A549 (cell line): ENCODE measurements around the gene PI4K2B. TPM values are rescaled to one million over a fixed set of nuclear protein-coding genes. Genes with fewer than 3 reads are reported as not detected.

Experiments used
- ATAC-seq, 2 experiments: fragments of 200-7000 bp in 1 of 2; fragments of >200 bp in 1 of 2; cut with Nextera tagmentation in 1 of 2; cut with Tn5 transposase in 1 of 2; 3 replicates each; pipeline versions ENCODE4 v1.8.0 to v1.9.1; 2018 to 2020; ENCODE audit warnings: mild to moderate bottlenecking in 1 of 2, moderate library complexity in 1 of 2
- CTCF ChIA-PET: fragments of 300-600 bp; sonication (Branson Sonifier 250); formaldehyde crosslinking; extraction: SDS; loops from one replicate; lab custom pipeline; 2021; ENCODE audit warnings: antibody characterized with exemption, inconsistent platforms; lab: Yijun Ruan, JAX
- POLR2A ChIA-PET: fragments of 350-600 bp; formaldehyde crosslinking; extraction: SDS; loops from one replicate; lab custom pipeline; 2021; ENCODE audit warnings: antibody characterized with exemption, inconsistent platforms; lab: Yijun Ruan, JAX
- DNase-seq, 2 experiments: peaks; one replicate each; pipeline versions ENCODE4 v3.0.0 to v3.0.0-alpha.2; 2011 to 2016; ENCODE audit warnings: low read depth in 1 of 2, low spot score in 1 of 2
- FAIRE-seq: peaks from 2 replicates; lab custom pipeline; 2011; peaks lifted over from hg19 to GRCh38; lab: Jason Lieb, UNC
- H3K27ac ChIP-seq, 2 experiments: fragments of >200 bp; sonication (Bioruptor Twin); formaldehyde crosslinking; 3 replicates each; pipeline ENCODE4 v1.5.1; 2016 to 2017
- H3K4me1 ChIP-seq: fragments of >200 bp; sonication (Bioruptor Twin); formaldehyde crosslinking; 3 replicates; pipeline ENCODE4 v1.6.1; 2016
- H3K4me2 ChIP-seq: fragments of >200 bp; sonication (Bioruptor Twin); formaldehyde crosslinking; 3 replicates; pipeline ENCODE4 v1.6.1; 2016
- H3K4me3 ChIP-seq: fragments of >200 bp; sonication (Bioruptor Twin); formaldehyde crosslinking; 3 replicates; pipeline ENCODE4 v1.5.1; 2016
- H3K9me3 ChIP-seq: fragments of >200 bp; sonication (Bioruptor Twin); formaldehyde crosslinking; 3 replicates; pipeline ENCODE4 v1.6.1; 2016
- CBX2 ChIP-seq: fragments of 200-600 bp; sonication (generic); IDR thresholded peaks from 2 replicates; pipeline ENCODE4 v1.6.1; 2016; ENCODE audit warnings: low read depth, mild to moderate bottlenecking, borderline replicate concordance
- CHD2 ChIP-seq: fragments of 150-350 bp; IDR thresholded peaks from 2 replicates; pipeline ENCODE4 v1.6.1; 2014; ENCODE audit warnings: low read length; ENCODE audit not compliant: partially characterized antibody
- GATA3 ChIP-seq: IDR thresholded peaks from 2 replicates; pipeline ENCODE4 v1.6.1; 2012; ENCODE audit warnings: borderline replicate concordance
- HDAC2 ChIP-seq: fragments of 200-600 bp; sonication (generic); IDR thresholded peaks from 2 replicates; pipeline ENCODE4 v1.6.1; 2016
- JUN ChIP-seq, 2 experiments: fragments of >200 bp; sonication (Bioruptor Twin); formaldehyde crosslinking; IDR thresholded peaks; 2 replicates in 1 of 2; 3 replicates in 1 of 2; pipeline ENCODE4 v1.6.1; 2016 to 2017
- JUNB ChIP-seq: fragments of >200 bp; sonication (Bioruptor Twin); formaldehyde crosslinking; IDR thresholded peaks from 2 replicates; pipeline ENCODE4 v1.6.1; 2016
- KDM5A ChIP-seq: fragments of 200-600 bp; sonication (generic); IDR thresholded peaks from 2 replicates; pipeline ENCODE4 v1.6.1; 2016; ENCODE audit warnings: antibody characterized with exemption, mild to moderate bottlenecking
- MYC ChIP-seq: IDR thresholded peaks from 2 replicates; pipeline ENCODE4 v1.6.1; 2012; ENCODE audit warnings: mild to moderate bottlenecking, inconsistent platforms, low read length, improper control_type of control experiment, borderline replicate concordance
- NFE2L2 ChIP-seq: fragments of 150-350 bp; conservative IDR thresholded peaks from 2 replicates; pipeline ENCODE4 v1.6.1; 2014; ENCODE audit warnings: low read length
- NR3C1 ChIP-seq: fragments of >200 bp; sonication (Bioruptor Twin); formaldehyde crosslinking; IDR thresholded peaks from 3 replicates; pipeline ENCODE4 v1.6.1; 2017
- RAD21 ChIP-seq, 2 experiments: fragments of >200 bp in 1 of 2; sonication (Bioruptor Twin) in 1 of 2; formaldehyde crosslinking in 1 of 2; IDR thresholded peaks in 1 of 2; conservative IDR thresholded peaks in 1 of 2; 2 replicates in 1 of 2; 3 replicates in 1 of 2; pipeline ENCODE4 v1.6.1; 2012 to 2018; ENCODE audit warnings: inconsistent platforms in 1 of 2
- RARB ChIP-seq: fragments of 250-450 bp; sonication (Bioruptor Pico); IDR thresholded peaks from 2 replicates; pipeline ENCODE4 v1.8.0; 2021; ENCODE audit warnings: mild to moderate bottlenecking, moderate library complexity
- RCOR1 ChIP-seq: fragments of 150-350 bp; IDR thresholded peaks from 2 replicates; pipeline ENCODE4 v1.6.1; 2014; ENCODE audit warnings: antibody characterized with exemption, low read length, low read depth
- RFX5 ChIP-seq: fragments of 450-650 bp; IDR thresholded peaks from 2 replicates; pipeline ENCODE4 v1.7.1; 2014; ENCODE audit warnings: antibody characterized with exemption, mild to moderate bottlenecking, moderate library complexity
- SMC3 ChIP-seq: fragments of >200 bp; sonication (Bioruptor Twin); formaldehyde crosslinking; IDR thresholded peaks from 3 replicates; pipeline ENCODE4 v1.6.1; 2018; ENCODE audit warnings: inconsistent platforms
- SREBF2 ChIP-seq: fragments of 450-650 bp; IDR thresholded peaks from 2 replicates; pipeline ENCODE4 v1.6.1; 2014; ENCODE audit warnings: mild to moderate bottlenecking, moderate library complexity
- TP53 ChIP-seq: fragments of 250-450 bp; sonication (Bioruptor Pico); IDR thresholded peaks from 2 replicates; pipeline ENCODE4 v1.5.0; 2021; ENCODE audit warnings: mild to moderate bottlenecking, moderate library complexity
- ZC3H11A ChIP-seq: fragments of 450-650 bp; IDR thresholded peaks from 2 replicates; pipeline ENCODE4 v1.6.1; 2014; ENCODE audit warnings: antibody characterized with exemption, mild to moderate bottlenecking
- ZFP36 ChIP-seq: fragments of 450-650 bp; IDR thresholded peaks from 2 replicates; pipeline ENCODE4 v1.6.1; 2014; ENCODE audit warnings: borderline replicate concordance; ENCODE audit not compliant: partially characterized antibody
- WGBS: methylation state at CpG from one replicate; pipeline ENCODE4 v1.1.6; 2017; ENCODE audit errors: missing lambda C conversion rate; 5-methylcytosine and 5-hydroxymethylcytosine counted together
- polyA plus RNA-seq, 4 experiments: library from polyadenylated mRNA; depleted of rRNA in 3 of 4; stranded (reverse); fragments of >200 nt; fragmentation: RNase III in 1 of 4; extraction: RNeasy Plus Mini Kit Qiagen cat#74134 plus additional on column Dnase treatment in 1 of 4; gene quantifications; 2 replicates in 3 of 4; 3 replicates in 1 of 4; pipeline ENCODE4 v1.2.3, GENCODE V29; 2011 to 2017
- TF ChIP-seq, protein P1 (sequence below): fragments of 200-600 bp; sonication (generic); IDR thresholded peaks from 2 replicates; pipeline ENCODE4 v1.6.1; 2016; ENCODE audit warnings: antibody characterized with exemption, mild to moderate bottlenecking, moderate library complexity
- TF ChIP-seq, protein P2 (sequence below): fragments of >200 bp; sonication (Bioruptor Twin); formaldehyde crosslinking; IDR thresholded peaks from 3 replicates; pipeline ENCODE4 v1.5.1; 2016
- TF ChIP-seq, protein P3 (sequence below): IDR thresholded peaks from 2 replicates; pipeline ENCODE4 v1.6.1; 2012
- TF ChIP-seq, protein P4 (sequence below): IDR thresholded peaks from 2 replicates; pipeline ENCODE4 v1.6.1; 2012
- TF ChIP-seq, protein P5 (sequence below): fragments of >200 bp; sonication (Bioruptor Twin); formaldehyde crosslinking; IDR thresholded peaks from 2 replicates; pipeline ENCODE4 v1.6.1; 2016

PI4K2B gene
- polyA plus RNA-seq, 2 of the 4 experiments (the other 2 are of a cell fraction), result 7.7 to 8.4 TPM

DNA sequence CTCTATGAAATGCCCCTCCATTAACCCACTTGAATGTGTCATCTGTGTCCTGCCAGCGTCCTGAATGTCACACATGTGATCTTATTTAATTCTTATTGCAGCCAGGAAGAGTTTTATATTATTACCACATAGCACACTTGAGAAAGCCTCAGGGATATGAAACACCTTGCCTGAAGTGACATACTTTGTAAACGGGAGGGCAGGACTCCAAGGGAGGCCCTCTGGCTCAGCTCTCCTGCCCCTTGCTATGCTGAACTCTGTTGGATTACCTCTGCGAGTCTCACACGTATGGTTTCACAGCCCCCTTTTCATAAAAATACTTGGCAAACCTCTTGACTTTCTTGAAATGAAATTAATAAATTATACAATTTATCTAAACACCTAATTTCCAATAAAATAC, 67.6 kb downstream of the PI4K2B start:
- no peak for ATAC-seq
- TF ChIP-seq ZC3H11A (no peak), JUNB (no peak), HDAC2 (no peak), NR3C1 (no peak), MYC (no peak), SMC3 (no peak), KDM5A (no peak), NFE2L2 (no peak), TP53 (CRISPR knock-in tag) (no peak), CBX2 (no peak), RCOR1 (no peak), RAD21 (conservative IDR thresholded peaks at IDR 0.05 in 1 of 2, IDR thresholded peaks at IDR 0.05 in 1 of 2) (no peak)
- TF ChIP-seq, protein P1, sequence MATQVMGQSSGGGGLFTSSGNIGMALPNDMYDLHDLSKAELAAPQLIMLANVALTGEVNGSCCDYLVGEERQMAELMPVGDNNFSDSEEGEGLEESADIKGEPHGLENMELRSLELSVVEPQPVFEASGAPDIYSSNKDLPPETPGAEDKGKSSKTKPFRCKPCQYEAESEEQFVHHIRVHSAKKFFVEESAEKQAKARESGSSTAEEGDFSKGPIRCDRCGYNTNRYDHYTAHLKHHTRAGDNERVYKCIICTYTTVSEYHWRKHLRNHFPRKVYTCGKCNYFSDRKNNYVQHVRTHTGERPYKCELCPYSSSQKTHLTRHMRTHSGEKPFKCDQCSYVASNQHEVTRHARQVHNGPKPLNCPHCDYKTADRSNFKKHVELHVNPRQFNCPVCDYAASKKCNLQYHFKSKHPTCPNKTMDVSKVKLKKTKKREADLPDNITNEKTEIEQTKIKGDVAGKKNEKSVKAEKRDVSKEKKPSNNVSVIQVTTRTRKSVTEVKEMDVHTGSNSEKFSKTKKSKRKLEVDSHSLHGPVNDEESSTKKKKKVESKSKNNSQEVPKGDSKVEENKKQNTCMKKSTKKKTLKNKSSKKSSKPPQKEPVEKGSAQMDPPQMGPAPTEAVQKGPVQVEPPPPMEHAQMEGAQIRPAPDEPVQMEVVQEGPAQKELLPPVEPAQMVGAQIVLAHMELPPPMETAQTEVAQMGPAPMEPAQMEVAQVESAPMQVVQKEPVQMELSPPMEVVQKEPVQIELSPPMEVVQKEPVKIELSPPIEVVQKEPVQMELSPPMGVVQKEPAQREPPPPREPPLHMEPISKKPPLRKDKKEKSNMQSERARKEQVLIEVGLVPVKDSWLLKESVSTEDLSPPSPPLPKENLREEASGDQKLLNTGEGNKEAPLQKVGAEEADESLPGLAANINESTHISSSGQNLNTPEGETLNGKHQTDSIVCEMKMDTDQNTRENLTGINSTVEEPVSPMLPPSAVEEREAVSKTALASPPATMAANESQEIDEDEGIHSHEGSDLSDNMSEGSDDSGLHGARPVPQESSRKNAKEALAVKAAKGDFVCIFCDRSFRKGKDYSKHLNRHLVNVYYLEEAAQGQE, result no peak
- TF ChIP-seq, protein P2, sequence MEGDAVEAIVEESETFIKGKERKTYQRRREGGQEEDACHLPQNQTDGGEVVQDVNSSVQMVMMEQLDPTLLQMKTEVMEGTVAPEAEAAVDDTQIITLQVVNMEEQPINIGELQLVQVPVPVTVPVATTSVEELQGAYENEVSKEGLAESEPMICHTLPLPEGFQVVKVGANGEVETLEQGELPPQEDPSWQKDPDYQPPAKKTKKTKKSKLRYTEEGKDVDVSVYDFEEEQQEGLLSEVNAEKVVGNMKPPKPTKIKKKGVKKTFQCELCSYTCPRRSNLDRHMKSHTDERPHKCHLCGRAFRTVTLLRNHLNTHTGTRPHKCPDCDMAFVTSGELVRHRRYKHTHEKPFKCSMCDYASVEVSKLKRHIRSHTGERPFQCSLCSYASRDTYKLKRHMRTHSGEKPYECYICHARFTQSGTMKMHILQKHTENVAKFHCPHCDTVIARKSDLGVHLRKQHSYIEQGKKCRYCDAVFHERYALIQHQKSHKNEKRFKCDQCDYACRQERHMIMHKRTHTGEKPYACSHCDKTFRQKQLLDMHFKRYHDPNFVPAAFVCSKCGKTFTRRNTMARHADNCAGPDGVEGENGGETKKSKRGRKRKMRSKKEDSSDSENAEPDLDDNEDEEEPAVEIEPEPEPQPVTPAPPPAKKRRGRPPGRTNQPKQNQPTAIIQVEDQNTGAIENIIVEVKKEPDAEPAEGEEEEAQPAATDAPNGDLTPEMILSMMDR, result no peak
- TF ChIP-seq, protein P3, sequence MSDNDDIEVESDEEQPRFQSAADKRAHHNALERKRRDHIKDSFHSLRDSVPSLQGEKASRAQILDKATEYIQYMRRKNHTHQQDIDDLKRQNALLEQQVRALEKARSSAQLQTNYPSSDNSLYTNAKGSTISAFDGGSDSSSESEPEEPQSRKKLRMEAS, result no peak
- ChIA-PET POLR2A (no interaction called here), CTCF (interaction anchor here (0.6 kb wide), 1 partner anchor 42 kb away, joined by 3 read pairs; no protein-coding TSS in a partner anchor)
- 52% methylated on average over 4 of the region's 4 CpGs for WGBS
- no peak for FAIRE-seq
- no peak overlapping the region for H3K4me3 ChIP-seq
- DNase-seq, result no peak
- H3K27ac ChIP-seq, result no peak overlapping the region
- no peaks in the 10 kb centered on the region for H3K9me3 ChIP-seq
- no peak overlapping the region for H3K4me2 ChIP-seq
- no peaks in the 10 kb centered on the region for H3K4me1 ChIP-seq

DNA sequence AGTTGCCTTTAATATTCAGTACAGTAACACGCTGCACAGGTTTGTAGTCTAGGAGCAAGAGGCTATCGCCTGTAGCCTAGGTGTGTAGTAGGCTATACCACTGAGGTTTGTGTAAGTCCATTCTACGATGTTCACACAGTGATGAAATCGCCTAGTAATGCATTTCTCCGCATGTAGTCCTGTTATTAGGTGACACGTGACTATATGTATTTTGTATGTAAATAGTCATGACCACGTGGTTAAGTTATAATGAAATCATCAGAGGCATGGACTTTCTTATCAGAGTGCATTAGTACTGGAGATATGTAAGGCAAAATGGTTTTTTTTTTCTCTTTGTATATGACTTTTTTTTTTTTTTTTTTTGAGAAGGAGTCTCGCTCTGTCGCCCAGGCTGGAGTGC, 68.8 kb downstream of the PI4K2B start:
- Histone ChIP-seq H3K4me1 (no peaks in the 10 kb centered on the region), H3K9me3 (no peaks in the 10 kb centered on the region), H3K4me3 (no peak overlapping the region), H3K27ac (no peak overlapping the region), H3K4me2 (no peak overlapping the region)
- TF ChIP-seq TP53 (CRISPR knock-in tag) (no peak), CHD2 (no peak), RAD21 (conservative IDR thresholded peaks at IDR 0.05 in 1 of 2, IDR thresholded peaks at IDR 0.05 in 1 of 2) (no peak), SREBF2 (no peak), ZC3H11A (no peak), GATA3 (no peak), ZFP36 (no peak), RFX5 (no peak), MYC (no peak), JUN (IDR thresholded peaks at IDR 0.05) (no peak), RARB (CRISPR knock-in tag) (no peak), NR3C1 (no peak), JUNB (no peak)
- TF ChIP-seq, protein P4, sequence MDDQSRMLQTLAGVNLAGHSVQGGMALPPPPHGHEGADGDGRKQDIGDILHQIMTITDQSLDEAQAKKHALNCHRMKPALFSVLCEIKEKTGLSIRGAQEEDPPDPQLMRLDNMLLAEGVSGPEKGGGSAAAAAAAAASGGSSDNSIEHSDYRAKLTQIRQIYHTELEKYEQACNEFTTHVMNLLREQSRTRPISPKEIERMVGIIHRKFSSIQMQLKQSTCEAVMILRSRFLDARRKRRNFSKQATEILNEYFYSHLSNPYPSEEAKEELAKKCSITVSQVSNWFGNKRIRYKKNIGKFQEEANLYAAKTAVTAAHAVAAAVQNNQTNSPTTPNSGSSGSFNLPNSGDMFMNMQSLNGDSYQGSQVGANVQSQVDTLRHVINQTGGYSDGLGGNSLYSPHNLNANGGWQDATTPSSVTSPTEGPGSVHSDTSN, result no peak
- TF ChIP-seq, protein P3, result no peak
- TF ChIP-seq, protein P5, sequence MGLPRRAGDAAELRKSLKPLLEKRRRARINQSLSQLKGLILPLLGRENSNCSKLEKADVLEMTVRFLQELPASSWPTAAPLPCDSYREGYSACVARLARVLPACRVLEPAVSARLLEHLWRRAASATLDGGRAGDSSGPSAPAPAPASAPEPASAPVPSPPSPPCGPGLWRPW, result no peak
- ChIA-PET CTCF (no interaction called here), POLR2A (no interaction called here)
- DNase-seq, result no peak
- WGBS, result 58% methylated on average over 9 of the region's 9 CpGs
- no peak for ATAC-seq
- FAIRE-seq, result no peak
